HG02610 (cell line): ENCODE results near the gene MLX.

Experiments used
- ATAC-seq: cut with Tn5 transposase; IDR thresholded peaks from one replicate; pipeline ENCODE4 v1.9.1; 2021; ENCODE audit warnings: mild to moderate bottlenecking, moderate library complexity; ENCODE audit not compliant: unreplicated experiment

MLX gene

DNA sequence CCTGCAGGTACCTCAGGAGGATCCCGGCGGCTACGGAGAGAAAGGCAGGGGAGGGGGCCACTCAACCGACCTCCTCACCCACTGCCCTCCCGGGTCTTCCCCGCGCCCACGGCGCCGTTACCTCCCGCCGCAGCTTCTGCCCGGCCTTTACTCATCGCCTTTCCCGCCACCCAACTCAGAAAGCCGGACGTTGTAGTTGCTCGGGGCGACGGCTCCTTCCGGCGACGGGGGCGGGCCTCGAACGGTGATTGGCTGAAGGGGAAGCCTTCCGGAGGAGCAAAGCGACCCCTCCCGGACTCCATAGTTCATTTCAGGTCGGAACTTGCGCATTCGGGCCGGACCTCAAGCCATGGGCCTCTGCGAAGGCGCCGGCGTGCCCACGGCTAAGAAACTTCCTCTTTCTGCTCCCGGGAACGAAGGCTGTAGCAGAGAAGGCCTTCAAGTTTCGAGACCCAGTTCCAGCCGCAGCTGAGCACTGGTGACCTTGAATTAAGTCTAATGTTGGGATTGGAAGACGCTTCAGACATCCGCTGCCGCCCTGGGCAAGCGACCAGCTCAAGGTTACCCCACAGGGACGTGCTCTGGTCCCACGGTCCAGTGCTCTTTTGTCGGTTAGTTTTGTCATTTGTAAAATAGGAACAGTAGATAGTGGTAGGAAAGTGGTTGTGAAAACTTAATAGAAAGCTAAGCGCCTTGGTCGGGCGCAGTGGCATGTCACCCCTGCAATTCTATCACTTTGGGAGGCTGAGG, 10.8 kb downstream of the MLX start, which contains the start of gene PSMC3IP:
TSS of gene PSMC3IP (minus strand) at position 198 of the 750 bp plus-strand sequence. CDS start at position 155, 43 bp downstream.
- peak; percentile 77 for ATAC-seq

DNA sequence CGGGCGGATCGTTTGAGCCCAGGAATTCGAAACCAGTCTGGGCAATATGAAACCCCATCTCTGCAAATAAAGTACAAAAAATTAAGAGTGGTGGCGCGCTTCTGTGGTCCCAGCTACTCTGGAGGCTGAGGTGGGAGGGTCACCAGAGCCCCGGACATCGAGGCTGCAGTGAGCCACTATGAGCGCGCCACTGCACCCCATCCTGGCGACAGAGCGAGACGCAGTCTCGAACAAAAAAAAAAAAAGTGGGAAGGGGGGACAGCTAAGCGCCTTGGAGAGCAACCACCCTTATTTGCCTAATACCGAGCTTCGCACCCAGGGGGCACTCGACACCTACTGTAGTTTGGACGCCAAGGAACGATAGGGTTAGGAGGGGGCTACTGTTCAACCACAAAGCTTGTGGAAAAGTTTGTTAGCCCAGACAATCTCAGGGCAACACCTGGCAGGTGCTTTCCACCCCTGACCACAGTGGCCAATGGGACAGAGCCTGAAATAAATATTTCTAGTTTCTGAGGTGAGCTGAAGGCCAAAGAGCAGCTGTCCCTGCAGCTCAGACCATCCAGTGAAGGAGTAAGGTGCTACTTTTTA, 11.5 kb downstream of the MLX start:
- ATAC-seq = peak; percentile 47

DNA sequence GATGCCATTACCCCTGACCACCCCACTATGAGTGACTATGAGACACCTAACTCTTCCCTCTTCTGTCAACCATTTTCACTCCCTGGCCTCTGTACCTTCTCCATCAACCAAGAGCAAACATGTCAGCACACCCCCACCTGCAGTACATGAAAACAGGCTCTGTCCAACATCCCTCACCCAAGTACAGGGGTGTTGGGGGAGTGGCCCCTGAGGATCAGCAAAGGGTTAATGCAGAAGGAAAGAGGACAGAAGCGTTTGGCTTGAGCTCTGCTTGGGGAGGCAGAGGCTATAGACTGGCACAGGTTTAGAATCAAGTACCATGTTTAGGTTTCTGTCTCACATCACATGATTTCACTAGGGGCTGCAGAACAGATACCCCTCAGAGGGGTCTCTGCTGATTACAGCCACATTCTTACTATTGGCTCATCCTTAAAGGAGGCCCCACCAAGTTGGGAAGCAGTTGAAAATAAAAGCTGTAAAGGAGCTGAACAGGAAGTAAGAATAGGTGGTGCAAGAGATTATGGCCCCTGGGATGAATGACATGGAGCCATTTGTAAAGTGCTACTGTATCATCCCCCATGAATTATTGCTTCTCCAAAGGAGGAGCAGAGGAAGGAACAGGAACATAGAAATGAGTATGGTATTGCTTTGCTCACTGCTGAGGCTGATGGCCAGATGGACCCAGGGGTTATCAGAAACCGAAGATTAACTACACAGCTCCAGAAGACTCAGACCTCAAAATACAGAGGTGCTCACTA, 13.1 kb downstream of the MLX start:
- no peak for ATAC-seq

DNA sequence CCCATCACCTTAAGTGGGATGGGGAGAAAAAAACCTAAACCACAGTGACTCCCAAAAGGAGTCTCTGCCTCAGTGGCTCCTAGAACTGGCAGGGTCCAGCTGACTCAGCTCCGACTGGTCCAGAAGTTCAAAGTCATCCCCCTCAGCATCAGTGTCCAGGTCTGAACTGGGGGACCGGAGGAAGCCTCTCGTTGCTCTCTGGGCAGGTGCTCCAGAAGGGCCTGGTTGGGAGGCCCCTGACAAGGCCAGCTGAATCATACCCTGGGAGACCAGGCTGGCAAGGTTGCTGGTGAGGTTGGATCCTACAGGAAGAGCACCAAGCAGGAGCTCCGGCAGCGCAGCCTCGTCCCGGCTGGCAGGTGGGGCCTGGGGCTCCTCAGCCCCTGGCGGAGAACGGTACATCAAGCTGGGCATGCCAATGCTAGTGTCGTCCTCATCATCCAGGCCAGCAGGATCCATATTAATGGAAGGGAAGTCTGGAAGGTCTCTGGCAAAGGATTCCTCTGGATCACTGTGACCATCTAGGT, 14.9 kb downstream of the MLX start:
- no peak for ATAC-seq

DNA sequence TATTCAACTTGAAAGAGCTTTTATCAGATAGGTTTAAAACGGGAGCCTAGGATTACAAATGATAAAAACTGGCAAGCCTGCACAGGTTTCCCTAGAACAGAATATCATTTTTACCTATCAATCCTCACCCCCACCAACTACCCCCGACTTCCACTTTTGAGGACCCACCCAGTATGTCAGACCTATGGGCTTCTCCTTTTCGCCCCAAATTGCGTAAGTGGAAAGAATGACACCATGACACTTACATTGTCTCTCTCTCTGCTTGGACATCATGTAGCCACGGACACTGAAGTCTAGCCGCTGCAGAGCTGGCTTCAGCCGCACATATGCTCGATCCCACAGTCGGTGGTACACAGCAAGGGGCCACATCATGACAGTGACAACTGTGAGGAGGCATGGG, 18.0 kb downstream of the MLX start:
- ATAC-seq = no peak

DNA sequence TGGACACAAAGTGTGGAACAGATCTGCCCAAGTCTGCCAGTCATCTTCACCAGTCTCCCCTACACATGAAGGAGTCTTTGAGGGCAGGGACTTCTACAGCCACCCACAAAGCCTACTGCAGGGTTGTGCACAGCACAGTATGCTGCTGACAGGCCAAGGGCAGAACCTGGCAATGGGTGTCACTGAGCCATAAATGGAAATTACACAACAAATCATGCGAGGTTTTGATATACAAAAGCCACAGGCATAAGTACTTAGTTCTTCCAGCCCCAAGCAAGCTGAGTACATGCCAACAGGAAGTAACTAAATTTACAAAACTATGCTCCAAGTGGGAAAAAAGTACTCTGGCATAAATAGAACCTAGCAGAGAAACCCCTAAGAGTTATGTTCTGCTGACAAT, 18.5 kb downstream of the MLX start:
- no peak for ATAC-seq

DNA sequence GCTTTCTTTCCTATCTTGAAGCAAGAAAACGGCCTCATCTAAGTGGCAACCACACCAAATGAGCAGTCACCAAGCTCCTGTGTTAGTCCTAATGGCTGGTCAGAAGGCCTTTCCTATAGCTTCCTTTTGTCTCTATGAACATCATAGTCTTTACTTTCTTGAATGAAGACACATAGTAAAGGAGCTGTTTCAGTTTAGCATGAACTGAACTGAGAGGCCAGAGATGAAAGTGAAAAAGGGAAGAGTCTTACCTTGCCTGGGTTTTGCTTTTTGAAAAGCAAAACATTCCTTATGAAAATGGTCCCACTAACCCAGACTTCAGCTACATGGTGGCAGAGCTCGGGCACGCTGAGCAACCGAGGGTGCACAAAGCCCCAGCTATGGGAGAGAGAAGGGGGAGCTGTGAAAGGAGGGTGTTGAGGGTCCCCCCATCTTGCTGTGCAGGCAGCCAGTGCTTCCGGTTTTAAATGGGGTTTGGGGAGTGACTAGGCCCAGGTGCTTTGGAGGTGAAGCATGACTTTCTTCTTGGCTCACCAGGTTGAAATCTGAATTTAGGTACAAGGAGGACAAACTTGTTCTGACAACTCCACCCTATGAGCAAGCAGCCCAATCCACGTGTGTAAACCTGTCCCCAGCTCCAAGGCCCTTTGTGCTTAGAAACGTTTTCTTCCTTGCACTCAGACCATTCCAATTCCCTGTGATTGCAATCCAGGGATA, 19.8 kb downstream of the MLX start:
- ATAC-seq = no peak

DNA sequence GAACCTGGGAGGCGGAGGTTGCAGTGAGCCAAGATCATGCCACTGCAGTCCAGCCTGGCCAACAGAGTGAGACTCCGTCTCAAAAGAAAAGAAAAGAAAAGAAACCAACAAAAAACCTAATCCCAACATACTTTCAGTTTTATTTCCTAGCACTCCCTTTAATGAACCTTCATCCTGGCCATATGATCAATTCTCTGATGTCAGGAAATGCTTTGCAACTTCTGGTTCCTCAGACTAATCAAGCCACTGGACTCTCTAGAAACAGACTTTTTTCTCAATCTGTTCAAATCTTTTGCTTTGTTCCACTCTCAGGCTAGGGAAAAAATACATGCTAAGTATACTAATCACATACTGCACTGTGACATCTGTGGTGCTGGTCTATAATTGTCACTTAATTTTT, 24.0 kb downstream of the MLX start:
- ATAC-seq = no peak

DNA sequence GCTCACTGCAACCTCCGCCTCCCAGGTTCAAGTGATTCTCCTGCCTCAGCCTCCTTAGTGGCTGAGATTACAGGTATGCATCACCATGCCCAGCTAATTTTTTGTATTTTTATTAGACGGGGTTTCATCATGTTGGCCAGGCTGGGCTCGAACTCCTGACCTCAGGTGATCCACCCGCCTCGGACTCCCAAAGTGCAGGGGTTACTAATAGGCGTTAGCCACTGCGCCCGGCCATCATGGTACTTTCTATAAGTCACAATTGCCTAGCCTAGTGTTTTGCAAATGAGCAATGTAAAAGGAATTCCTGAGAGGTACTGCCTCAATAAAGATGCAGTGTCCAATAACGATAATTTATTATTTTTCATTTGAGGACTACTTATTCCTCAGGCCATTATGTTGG, 24.5 kb downstream of the MLX start:
- no peak for ATAC-seq

DNA sequence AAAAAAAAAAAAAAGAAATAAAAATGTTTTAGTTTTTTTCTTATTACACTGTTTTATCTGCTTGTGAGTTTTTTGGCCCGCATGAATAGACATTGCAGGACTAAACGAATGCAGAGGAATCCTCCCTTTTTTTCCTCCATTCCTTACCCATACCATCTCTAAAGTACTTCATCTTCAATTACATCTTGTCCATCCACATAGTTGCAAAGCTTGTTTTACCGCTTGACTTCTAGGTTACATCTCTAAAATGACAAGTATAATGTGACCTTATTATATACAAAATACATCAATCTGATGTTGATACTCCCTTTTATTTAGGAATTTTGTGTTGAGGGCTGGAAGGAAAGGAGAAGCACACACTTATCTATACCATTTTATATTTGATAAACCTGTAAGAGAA, 29.5 kb downstream of the MLX start:
- ATAC-seq = no peak

DNA sequence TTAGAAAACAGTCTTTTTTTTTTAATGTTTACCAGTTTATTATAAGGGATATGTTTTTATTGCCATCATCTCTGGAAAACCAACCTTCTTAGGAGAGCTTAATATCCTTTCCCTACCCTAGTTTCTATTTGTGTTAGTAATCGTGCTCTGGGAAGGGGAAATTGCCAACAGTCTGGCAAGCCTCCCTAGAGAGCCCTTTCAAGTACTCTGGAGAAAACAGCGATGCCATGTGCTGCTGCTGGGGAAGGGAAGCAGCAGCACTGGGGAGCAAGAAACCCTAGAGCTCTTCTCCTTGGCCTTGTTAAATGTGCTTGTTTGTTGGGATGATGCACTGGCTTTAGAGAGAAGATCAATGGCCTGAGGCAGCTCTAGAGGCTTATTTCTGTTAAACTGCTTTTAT, 32.0 kb downstream of the MLX start:
- ATAC-seq = no peak

DNA sequence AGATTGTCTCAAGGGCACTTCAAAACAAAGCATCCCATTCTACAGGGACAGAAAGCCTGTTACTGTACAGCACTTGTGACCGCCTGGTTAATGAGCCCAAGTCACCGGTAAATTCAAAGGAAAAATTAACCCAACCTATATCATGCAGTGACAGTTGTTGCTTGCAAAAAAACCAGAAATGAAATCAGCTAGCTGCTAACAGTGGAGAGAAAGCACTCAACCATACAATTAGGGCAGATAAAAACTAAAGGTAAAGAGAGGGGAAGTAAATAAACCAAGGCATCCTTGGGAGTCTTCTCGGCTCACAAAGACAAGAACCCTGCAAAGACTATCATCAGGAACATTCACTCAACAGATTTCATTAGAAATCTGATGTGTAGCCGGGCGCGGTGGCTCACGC, 36.4 kb downstream of the MLX start:
- no peak for ATAC-seq

DNA sequence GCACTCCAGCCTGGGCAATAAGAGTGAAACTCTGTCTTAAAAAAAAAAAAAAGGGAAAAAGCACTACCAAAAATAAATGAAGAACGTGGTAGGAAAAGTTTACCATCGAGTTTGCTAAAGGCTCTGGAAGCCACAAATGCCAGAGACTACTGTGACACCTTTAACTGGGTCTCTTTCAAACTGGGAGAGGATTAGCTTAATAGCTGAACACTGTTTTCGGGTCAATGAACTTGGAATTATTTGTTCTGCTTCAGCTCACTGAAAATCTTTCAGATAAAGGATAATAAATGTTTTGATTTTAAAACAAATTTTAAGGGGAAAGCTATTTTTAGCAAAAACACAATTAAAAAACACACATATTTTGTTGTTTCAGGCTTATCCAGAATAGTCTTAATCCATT, 40.9 kb downstream of the MLX start:
- no peak for ATAC-seq

DNA sequence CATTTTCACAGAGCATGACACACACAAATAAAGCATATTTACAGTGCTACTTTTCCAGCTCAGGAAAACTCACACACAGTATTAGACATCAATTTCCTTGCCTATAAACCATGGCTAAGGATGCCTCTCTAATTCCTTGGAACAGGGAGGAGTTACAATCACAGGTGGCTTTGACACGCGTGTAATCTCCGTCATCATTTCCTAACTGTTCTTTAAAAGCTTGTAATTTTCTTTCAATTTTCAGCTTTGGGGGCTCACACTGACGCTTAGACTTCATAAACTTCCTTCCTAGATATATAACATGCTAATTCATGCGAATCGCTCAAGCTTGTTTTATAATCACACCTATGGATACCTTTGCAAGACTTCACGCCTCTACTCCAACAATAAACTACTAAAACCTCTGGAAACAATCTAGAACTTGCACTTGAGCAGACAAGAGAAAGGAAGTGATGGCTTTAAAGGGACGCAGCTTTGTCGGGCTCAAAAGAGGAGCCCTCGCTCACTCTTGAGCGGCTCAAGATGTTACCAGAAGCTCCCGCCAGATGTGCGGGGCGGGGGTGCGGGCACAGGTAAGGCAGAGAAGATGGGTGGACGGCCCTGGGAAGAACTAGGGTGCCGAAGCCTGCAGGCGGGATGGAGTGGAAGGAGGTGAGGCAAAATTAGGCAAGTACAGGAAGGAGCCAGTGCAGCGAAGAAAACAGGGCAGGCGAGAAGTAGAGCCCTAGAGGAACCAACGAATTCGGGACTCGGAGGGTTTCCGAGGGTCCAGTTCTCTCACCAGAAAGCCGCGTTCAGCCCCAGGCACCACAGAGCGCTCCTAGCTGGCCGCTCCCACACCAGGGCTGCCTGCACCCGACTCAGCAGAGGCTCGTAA, 41.6 kb downstream of the MLX start:
- peak; percentile 21 for ATAC-seq

DNA sequence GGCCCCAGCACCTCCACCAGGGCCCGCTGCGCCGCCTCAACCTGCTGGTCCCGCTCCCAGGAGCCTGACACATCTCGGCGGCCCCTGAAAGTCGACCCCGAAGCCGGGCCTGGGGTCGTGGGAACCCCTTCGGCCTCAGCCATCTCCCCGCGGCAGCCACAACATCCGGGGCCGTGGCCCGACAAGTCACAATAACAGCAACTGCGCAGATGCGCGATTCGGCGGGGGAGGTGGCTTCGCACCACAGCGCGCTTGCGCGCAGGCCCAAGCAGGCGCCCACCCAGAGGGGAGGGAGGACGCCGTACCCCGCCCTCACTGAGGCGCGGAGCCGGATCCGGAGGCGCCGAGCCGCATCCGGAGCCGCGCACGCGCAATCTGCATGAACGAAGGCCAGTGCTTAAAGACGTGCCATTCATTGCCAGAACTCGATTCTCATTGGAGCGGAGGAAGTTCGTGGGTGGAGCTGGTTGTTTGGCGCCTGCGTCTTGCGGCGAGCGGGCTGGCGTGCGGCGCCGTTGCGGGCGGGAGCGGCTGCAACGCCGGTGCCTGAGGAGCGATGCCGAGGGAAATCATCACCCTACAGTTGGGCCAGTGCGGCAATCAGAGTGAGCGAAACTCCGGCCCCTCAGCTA, 42.4 kb downstream of the MLX start, which contains the start of the genes RETREG3 and TUBG1:
TSS of gene RETREG3 (minus strand) at position 193 of the 632 bp plus-strand sequence. CDS start at position 143, 50 bp downstream.
TSS of gene TUBG1 (plus strand) at position 502 of the 632 bp plus-strand sequence. CDS start at position 557, 55 bp downstream.
- ATAC-seq = peak; percentile 86

DNA sequence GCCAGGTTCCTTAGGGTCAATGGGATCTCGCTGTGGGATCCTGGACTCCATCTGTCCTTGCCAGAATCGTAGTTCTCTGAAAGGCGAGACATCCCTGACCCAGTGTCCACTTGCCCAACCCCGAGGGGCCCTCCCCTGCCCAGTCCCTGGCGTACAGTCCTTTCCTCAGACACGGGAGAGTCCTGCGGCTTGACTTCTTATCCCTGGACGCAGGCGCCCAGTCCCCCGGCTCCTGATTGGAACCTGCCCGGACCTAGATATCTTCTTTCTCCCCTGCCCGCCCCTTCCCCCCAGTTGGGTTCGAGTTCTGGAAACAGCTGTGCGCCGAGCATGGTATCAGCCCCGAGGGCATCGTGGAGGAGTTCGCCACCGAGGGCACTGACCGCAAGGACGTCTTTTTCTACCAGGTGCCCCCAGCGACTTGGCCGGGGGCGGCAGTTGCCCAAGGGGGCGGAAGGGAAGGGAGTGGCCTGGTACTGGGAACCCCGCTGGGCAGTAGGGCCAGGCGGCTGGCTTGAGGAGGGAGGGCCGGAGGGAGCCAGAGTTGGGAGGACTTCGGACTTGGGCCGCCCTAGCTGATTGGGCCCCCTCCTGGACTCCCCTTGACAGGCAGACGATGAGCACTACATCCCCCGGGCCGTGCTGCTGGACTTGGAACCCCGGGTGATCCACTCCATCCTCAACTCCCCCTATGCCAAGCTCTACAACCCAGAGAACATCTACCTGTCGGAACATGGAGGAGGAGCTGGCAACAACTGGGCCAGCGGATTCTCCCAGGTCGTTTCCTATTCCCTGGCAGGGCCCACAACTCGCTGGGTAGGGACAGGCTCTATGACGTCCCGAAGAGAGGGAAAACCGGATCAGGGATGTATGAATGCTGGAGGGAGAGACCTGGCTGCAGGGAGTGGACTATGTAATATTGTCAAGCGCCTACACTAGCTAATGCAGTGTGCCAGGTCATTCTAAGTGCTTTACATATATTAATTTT, 43.2 kb downstream of the MLX start:
- ATAC-seq = peak; percentile 7

DNA sequence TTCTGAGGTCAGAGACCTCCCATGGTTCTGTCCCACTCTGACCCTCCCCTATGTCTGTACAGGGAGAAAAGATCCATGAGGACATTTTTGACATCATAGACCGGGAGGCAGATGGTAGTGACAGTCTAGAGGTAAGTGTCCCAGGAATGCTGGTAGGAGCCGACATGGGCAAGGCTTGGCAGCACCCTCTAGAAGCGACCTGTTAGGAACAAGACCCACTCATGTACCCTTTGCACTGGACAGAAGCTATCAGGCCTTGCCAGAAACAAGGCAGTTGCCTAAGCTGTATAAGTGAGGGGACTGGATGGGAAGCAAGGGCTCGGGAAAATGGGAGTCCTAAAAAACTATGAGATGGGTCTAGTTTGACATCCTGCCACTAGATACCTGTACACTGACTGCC, 45.1 kb downstream of the MLX start:
- no peak for ATAC-seq

DNA sequence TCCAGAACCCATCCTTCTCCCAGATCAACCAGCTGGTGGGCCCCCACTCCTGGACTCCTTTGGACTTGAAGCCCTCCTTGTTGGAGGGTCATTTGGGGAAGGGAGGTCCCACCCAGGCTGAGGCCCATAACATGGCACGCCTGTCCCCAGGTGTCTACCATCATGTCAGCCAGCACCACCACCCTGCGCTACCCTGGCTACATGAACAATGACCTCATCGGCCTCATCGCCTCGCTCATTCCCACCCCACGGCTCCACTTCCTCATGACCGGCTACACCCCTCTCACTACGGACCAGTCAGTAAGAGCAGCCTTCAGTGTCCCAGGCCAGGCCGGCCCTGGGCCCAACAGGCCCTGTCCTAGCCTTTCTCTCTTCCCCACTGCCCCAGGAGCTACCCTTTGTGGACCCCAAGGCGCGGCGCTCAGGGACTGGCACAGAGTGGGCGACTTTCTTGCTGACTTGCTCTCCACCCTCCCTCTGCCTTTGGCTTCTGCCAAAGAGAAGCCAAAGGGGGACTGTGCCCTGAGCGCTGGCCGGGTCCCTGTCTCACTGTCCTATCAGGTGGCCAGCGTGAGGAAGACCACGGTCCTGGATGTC, 46.9 kb downstream of the MLX start:
- ATAC-seq = no peak
